T-helper 2 cell treated with Interferon-gamma antibody and Interleukin-4, amounts not matched to agents 5 μg/mL and 100 μg/mL, for 36 hours (primary cell): Measurements from ENCODE around the gene AHDC1.
"Not testable (repeated sequence)": the region's sequence is repeated elsewhere in the genome, so short reads cannot be mapped to it uniquely, and the experiment has no call there.

ENCODE experiments used
- DNase-seq: peaks from one replicate; pipeline ENCODE4 v3.0.0; 2021; ENCODE audit warnings: low spot score
- H3K27ac Mint-ChIP-seq: one replicate; pipeline ENCODE4 v1.8.0; 2021; ENCODE audit warnings: mild to moderate bottlenecking, mixed read lengths
- H3K27me3 Mint-ChIP-seq: one replicate; pipeline ENCODE4 v1.8.0; 2021; ENCODE audit warnings: low read depth, mixed read lengths
- H3K36me3 Mint-ChIP-seq: one replicate; pipeline ENCODE4 v1.8.0; 2021; ENCODE audit warnings: low read depth, mixed read lengths
- H3K4me1 Mint-ChIP-seq: one replicate; pipeline ENCODE4 v1.8.0; 2021; ENCODE audit warnings: low read depth, mixed read lengths
- H3K4me3 Mint-ChIP-seq: one replicate; pipeline ENCODE4 v1.8.0; 2022; ENCODE audit warnings: mild to moderate bottlenecking, moderate library complexity, mixed read lengths
- H3K9me3 Mint-ChIP-seq: one replicate; pipeline ENCODE4 v1.8.0; 2021; ENCODE audit warnings: mixed read lengths

Gene AHDC1

DNA sequence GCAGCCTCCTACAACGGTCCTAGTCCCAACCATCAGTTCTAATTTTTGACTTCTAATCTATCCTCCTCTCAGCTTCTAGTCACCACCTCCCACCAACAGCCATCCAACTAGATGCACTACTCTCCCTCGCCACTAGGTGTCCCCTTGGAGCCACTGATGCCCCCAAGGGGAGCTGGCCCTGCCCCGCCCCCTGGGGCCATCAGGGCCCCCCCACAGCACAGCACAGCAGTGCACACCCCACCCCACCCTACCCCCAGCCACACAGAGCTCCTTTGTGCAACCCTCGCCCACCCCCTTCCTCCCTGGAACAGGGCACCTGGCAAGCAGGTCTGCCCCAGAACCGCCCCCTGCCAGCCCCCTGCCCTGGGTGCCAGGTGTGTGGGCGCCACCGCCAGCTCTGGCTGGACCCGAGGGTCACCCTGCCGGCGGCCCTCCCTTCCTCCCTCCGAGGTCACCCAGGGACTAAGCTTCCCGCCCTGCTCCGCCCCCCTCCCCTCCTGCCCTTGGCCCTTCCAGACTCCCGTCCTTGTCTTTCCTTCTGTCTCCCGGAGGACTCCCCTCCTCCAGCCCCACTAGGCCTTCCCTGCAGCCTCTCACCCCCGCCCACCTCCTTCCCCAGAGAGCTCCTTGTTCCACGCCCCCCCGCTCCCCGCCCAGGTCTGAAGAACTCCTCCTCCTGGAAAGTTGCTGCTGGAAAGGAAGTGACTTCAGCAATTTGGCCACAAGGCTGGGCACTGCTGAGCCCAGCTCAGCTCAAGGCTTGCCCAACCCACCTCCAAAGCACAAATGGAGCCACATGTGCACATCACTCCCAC, 47.0 kb downstream of the AHDC1 start:
- peak overlapping the region; percentile 71 for H3K4me3 Mint-ChIP-seq

DNA sequence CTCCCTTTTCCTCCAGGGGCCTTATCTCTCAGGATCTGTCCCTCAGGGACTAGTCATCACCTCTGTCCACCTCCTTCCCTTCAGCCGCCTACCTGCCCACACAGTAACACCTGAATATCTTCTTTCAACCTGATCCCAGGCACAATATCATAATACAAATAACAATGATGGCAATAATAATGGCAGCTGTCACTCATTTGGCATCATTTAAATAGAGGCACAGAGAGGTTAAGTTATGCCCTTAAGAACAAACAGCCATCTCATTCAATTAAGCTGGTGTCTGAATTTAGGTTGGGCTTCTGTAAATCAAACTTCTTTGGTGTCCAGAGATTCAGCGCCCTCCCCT, 47.5 kb downstream of the AHDC1 start:
- Mint-ChIP-seq H3K9me3 (no peaks in the 10 kb centered on the region), H3K27me3 (no peaks in the 10 kb centered on the region), H3K36me3 (peaks cover 6% of the 10 kb centered on the region), H3K4me3 (peak overlapping the region; percentile 71), H3K4me1 (peaks cover 23% of the 10 kb centered on the region), H3K27ac (peak overlapping the region; percentile 89)
- DNase-seq: no peak

More for the DNA sequence above, 47.0 kb downstream of the AHDC1 start:
- Mint-ChIP-seq H3K36me3 (peaks cover 6% of the 10 kb centered on the region), H3K27ac (peak overlapping the region; percentile 89), H3K4me1 (peaks cover 27% of the 10 kb centered on the region), H3K9me3 (no peaks in the 10 kb centered on the region), H3K27me3 (no peaks in the 10 kb centered on the region)
- peak; percentile 63 for DNase-seq

DNA sequence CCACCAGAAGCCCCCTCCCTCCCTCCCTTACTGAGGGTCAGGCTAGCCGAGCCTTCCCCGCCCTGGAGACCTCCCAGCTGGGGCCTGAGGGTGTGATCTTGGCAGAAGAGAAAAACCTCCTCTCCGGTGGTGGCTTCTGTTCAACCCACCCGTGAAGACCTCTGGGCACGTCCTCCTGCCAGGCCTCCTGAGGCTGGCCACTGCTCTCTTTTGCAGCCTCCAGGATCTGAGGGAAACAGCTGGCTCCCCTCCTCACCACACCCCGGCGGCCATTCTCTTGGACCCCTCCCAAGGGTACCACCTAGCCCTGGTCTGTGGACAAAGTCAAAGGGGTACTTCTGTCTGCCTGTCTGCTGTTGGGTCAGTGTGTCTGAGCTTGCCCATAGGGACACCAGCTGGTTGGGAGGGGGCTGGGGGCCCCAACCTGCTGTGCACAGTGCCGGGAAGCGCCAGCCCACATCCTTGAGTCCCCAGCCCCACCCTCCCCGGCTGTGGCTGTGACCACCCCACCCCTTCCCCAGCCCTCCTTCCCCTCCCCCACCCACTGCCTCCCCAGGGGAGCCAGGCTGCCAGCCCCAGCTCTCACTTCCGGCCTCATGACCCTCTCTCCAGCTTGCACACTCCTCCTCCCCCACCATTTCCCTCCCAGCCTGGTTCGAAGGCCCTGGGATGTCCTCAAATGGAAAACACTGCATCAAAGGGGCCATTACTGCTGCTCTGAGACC, 48.1 kb downstream of the AHDC1 start:
- Mint-ChIP-seq H3K4me1 (peaks cover 23% of the 10 kb centered on the region), H3K9me3 (no peaks in the 10 kb centered on the region), H3K27ac (peak overlapping the region; percentile 89), H3K36me3 (peaks cover 6% of the 10 kb centered on the region), H3K27me3 (no peaks in the 10 kb centered on the region), H3K4me3 (peak overlapping the region; percentile 71)
- DNase-seq: no peak

DNA sequence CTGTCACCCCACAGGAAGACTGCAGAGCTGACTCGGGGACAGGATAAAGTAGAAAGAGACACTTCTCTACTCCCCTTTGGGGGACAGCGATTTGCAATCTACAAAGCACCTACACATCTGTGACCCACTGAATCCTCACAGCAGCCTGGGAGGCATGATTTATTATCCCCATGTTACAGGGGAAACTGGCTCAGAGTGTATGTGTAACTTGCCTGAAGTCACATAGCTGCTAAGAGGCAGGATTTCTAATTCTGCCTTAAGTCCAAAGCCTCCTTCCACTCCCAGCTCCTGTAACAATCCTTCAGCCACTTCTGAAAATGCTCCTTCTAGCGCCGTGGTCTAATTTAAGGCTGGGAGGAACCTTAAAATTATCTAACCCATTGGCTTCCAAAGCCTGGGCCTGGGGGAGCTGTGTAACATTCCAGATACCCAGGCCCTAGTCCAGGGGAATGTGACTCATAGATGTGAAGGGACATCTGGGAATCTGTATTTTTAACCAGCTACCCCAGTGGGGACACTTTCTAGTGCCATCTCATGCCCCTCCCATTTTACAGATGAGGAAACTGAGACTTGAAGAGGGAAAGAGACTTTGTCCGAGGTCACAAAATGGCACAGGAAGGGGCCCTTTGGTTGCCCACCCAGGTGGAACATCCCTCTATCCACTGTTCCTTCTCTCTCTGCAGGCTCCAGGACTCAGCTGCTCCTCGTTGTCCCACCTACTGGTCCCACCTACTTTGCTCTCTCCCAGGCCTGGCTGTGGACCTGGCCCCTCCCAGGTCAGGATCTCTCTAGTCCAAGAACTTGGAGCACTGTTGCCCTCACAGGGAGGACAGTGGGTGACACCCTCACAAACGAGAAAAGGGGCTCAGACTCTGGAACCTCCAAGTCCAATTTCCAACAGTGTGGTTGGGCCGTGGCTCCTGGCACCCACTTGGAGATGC, 48.9 kb downstream of the AHDC1 start:
- Mint-ChIP-seq H3K9me3 (no peaks in the 10 kb centered on the region), H3K27me3 (no peaks in the 10 kb centered on the region), H3K36me3 (peaks cover 6% of the 10 kb centered on the region), H3K4me1 (peaks cover 23% of the 10 kb centered on the region), H3K27ac (peak overlapping the region; percentile 72), H3K4me3 (no peak overlapping the region)
- DNase-seq: no peak

DNA sequence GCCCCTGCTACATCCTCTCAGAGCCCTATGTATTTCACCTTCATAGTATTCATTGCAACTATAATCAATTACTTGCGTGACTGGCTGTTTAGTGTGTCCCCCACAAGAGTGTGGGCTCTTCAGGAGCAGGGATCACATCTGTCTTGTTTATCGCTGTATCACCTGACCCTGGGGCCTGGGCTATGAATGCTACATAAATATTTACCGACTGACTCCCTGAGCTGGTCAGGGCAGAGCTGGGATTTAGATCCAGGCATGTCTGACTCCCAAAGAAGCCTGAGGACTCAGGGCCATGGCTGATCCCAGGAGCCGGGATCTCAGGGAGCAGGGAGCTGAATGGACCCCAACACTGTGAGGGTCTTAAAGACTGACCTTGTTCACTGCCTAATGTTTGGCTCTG, 49.7 kb downstream of the AHDC1 start:
- peak overlapping the region; percentile 72 for H3K27ac Mint-ChIP-seq

DNA sequence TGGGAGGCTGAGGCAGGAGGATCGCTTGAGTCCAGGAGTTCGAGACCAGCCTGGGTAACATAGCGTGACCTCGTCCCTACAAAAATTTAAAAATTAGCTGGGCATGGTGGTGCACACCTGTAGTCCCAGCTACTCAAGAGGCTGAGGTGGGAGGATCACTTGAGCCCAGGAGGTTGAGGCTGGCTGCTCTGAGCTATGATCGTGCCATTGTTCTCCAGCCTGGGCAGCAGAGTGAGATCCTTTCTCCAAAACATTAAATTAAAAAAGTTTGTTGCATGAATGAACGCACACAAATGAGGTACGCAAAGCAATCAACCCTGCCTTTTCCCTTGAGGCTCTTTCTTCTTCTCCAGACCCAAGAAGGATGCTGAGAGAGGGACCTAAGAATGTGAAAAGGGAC, 50.1 kb downstream of the AHDC1 start:
- H3K27me3 Mint-ChIP-seq, DNase-seq, H3K27ac Mint-ChIP-seq, H3K4me3 Mint-ChIP-seq, H3K36me3 Mint-ChIP-seq, H3K9me3 Mint-ChIP-seq: not testable (repeated sequence)
- peaks cover 23% of the 10 kb centered on the region for H3K4me1 Mint-ChIP-seq

More for the DNA sequence above, 49.7 kb downstream of the AHDC1 start:
- H3K36me3 Mint-ChIP-seq: peaks cover 6% of the 10 kb centered on the region
- no peak overlapping the region for H3K4me3 Mint-ChIP-seq
- H3K9me3 Mint-ChIP-seq: no peaks in the 10 kb centered on the region
- no peaks in the 10 kb centered on the region for H3K27me3 Mint-ChIP-seq
- DNase-seq: no peak
- H3K4me1 Mint-ChIP-seq: peaks cover 23% of the 10 kb centered on the region

DNA sequence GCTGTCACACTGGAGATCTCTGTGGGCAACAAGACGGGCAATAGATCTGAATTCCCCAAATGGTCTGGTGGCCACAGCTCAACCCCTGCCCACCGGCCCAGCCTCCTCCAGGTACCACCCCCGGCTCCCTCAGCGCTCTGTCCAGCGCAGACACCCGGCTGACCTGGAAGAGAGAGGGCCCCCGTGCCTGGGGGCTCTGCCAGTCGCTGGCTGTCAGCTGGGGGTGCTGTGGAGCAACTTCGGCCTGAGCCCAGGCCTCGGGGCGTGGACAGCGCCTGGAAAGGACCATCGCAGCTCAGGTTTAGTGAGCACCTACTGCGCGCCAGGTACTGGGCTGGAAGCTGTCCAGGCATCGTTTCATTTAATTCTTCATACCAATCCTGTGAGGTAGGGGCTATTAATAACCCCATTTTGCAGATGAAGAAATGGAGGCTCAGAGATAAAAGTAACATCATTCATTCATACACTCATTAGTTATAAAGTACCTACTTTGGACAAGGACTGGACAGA, 51.0 kb downstream of the AHDC1 start:
- peaks cover 6% of the 10 kb centered on the region for H3K36me3 Mint-ChIP-seq
- H3K4me1 Mint-ChIP-seq: peaks cover 23% of the 10 kb centered on the region
- DNase-seq: no peak
- H3K27me3 Mint-ChIP-seq: no peaks in the 10 kb centered on the region
- no peak overlapping the region for H3K27ac Mint-ChIP-seq
- no peak overlapping the region for H3K4me3 Mint-ChIP-seq
- H3K9me3 Mint-ChIP-seq: no peaks in the 10 kb centered on the region

DNA sequence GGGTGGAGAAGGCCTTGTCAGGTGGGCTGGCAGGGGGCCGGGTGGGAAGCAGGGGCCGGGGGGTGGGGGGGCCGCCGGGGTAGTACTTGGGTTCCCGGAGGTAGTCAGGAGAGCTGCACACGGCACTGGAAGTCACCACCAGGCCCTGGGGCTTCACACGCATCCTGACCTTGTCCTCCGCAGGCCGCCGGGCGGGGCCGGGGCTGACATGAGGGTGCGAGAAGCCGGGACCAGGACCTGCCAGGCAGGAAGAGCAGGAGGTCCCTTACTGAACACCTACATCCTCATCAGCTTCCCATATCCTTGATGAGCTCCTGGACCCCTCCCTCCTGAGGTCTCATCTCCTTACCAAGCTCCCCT, 52.0 kb downstream of the AHDC1 start:
- DNase-seq: no peak
- H3K27me3 Mint-ChIP-seq: no peaks in the 10 kb centered on the region

DNA sequence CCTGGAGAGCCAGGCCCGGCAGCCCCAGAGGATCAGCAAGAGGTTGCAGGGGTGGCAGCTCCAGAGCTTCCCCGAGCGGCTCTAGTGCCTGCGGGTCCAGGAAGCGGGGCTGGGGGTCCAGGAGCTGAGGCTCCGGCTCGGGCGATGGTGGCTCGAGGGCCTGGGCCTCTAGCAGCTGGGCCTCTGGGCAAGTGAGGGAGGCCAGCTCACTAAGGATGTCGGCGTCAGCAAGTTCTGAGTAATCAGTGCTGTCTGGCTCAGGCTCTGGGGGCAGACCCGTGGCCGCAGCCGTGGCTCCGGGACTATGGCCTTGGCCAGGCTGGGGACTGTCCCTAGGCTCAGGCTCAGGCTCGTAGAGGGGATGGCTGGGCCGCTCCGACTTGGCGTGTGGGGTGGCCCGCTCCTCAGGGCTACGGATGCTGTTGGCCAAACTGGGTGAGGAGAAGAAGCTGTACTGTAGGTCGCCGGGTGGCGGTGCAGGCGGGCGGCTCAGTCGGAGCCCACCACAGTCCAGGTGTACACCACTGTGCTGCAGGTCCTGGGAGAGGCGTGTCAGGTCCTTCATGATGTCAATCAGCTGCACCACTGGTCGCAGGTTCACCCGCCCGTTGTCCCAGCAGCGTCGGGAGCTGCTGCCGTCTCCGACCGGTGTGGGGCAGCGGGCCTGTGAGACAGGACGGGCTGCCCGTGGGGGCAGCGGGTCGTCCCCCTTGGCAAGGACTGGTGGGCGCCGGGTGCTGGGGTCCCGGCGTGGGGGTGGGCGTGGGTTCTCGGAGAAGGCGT, 52.6 kb downstream of the AHDC1 start:
- no peak overlapping the region for H3K4me3 Mint-ChIP-seq
- peaks cover 8% of the 10 kb centered on the region for H3K36me3 Mint-ChIP-seq
- H3K27ac Mint-ChIP-seq: no peak overlapping the region
- H3K4me1 Mint-ChIP-seq: peaks cover 14% of the 10 kb centered on the region
- DNase-seq: no peak
- no peaks in the 10 kb centered on the region for H3K27me3 Mint-ChIP-seq
- no peaks in the 10 kb centered on the region for H3K9me3 Mint-ChIP-seq

More for the DNA sequence above, 52.0 kb downstream of the AHDC1 start:
- H3K27ac Mint-ChIP-seq: no peak overlapping the region
- H3K4me1 Mint-ChIP-seq: peaks cover 18% of the 10 kb centered on the region
- no peak overlapping the region for H3K4me3 Mint-ChIP-seq
- no peaks in the 10 kb centered on the region for H3K9me3 Mint-ChIP-seq
- peaks cover 9% of the 10 kb centered on the region for H3K36me3 Mint-ChIP-seq

DNA sequence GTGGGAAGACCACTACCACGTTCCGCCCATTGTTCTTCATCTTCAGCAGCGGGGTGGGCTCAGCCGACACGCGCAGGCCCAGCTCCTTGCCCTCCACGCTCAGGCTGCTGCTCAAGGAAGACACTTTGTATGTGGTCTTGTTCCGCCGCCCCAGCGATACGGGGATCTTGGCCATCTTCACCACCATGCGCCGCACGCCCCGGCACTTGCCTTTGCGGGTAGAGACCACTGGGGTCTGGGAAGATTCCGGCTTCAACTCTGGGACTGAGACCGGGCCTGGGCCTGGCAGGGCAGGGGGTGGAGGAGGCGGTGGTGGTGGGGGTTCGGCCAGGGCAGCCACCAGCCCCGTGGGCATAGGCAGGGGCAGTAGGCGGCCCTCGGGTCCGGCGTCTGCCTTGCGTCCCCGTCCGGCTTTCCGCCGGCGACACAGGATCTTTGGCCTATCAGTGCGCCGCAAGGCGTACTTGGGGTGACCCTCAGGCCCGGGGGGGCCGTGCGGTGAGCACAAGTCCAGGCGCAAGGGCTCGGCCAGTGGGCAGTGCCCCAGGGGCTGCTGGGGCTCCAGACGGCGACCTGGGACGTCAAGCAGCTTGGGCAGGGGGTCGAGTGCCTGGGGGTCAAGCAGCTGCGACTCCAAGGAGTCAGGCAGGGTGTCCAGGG, 53.3 kb downstream of the AHDC1 start:
- DNase-seq: no peak
- H3K27me3 Mint-ChIP-seq: no peaks in the 10 kb centered on the region
- H3K27ac Mint-ChIP-seq: no peak overlapping the region
- H3K4me1 Mint-ChIP-seq: peaks cover 8% of the 10 kb centered on the region
- no peak overlapping the region for H3K4me3 Mint-ChIP-seq
- H3K9me3 Mint-ChIP-seq: no peaks in the 10 kb centered on the region
- peaks cover 7% of the 10 kb centered on the region for H3K36me3 Mint-ChIP-seq

DNA sequence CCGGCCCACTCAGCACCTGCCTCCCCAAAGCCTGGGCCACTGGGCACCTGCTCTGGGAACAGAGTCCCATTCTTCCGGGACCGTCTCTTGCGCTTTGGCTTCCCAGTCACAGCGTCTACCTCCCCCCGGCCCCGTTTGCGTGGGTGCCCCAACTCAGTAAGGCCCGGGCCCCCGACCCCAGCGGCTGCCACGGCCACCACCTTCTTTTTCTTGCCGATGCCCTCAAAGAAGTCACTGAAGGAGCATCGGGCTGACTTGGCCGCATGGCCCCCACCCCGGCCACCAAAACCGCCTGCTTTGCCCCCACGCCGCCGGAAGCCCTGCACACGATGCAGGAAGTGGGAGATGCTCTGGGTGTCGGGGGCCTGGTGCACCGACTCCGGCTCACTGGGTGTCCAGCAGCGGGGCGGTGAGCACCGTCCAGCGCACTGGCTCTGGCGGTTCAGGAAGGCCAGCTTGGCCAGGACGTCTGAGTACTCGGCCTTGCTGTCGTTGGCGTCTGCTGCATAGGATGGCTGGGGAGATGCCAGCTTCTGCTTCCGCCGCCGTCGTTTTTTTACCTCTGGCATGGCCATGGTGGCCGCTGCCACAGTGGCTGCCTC, 54.0 kb downstream of the AHDC1 start:
- Mint-ChIP-seq H3K4me3 (no peak overlapping the region), H3K27me3 (no peaks in the 10 kb centered on the region), H3K4me1 (peaks cover 5% of the 10 kb centered on the region), H3K36me3 (peaks cover 7% of the 10 kb centered on the region), H3K27ac (no peak overlapping the region), H3K9me3 (no peaks in the 10 kb centered on the region)
- no peak for DNase-seq

DNA sequence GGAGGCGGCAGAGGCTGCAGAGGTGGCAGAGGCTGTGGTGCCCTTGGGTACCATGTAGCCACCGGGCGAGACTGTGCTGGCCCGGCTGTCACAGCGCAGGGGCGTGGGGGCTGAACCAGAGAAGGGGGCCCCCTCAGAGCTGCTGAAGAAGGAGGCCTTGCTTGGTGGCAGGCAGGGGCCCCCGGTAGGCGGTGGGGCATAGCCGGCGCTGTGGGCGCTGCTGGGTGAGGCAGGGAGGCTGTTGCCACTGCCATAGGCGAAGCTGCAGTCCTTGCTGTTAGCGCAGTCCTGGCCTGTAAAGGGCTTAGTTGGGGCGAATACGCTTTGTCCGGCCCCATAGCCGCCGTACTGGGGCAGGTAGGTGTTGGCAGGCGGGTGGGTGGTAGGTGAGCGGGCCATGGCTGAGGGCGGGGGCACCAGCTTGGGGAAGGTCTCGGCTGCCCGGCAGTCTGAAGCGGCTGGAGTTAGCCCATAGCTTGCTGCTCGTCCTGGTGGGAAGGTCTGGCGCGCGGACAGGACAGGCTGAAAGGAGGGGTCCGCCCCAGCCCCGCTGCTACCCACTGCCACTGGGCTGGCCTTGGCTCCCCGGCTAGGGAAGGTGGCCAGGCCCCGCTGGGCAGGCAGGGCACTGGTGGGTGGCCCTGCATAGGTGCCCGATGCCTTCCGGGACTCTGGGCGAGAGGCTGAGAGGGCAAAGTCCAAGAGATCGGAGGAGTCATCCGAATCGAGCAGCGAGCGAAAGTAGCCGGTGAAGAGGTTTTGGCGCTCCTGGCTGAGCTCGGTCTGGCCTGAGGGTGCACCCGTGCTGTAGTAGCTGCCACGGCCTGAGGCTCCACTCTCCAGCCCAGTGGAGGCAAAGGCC, 54.9 kb downstream of the AHDC1 start:
- no peaks in the 10 kb centered on the region for H3K9me3 Mint-ChIP-seq
- no peak overlapping the region for H3K4me3 Mint-ChIP-seq
- peaks cover 7% of the 10 kb centered on the region for H3K36me3 Mint-ChIP-seq
- H3K4me1 Mint-ChIP-seq: peaks cover 5% of the 10 kb centered on the region
- no peaks in the 10 kb centered on the region for H3K27me3 Mint-ChIP-seq
- no peak for DNase-seq
- no peak overlapping the region for H3K27ac Mint-ChIP-seq
